Prostate gland (tissue), 2 donors: ENCODE results near the gene BEX1.

Experiments used
- POLR2AphosphoS5 ChIP-seq: sonication (generic); formaldehyde crosslinking; IDR thresholded peaks from one replicate; pipeline ENCODE4 v1.6.1; 2017; ENCODE audit warnings: antibody characterized with exemption
- TF ChIP-seq, protein P1 (sequence below), 4 experiments: fragments of 200-600 bp in 2 of 4; fragments of 450-650 bp in 2 of 4; sonication (generic) in 2 of 4; IDR thresholded peaks; 1 replicate in 3 of 4; 2 replicates in 1 of 4; pipeline ENCODE4 v1.5.1; 2016 to 2019; ENCODE audit warnings: antibody characterized with exemption in 4 of 4, mild to moderate bottlenecking in 2 of 4, moderate library complexity in 2 of 4

DNA sequence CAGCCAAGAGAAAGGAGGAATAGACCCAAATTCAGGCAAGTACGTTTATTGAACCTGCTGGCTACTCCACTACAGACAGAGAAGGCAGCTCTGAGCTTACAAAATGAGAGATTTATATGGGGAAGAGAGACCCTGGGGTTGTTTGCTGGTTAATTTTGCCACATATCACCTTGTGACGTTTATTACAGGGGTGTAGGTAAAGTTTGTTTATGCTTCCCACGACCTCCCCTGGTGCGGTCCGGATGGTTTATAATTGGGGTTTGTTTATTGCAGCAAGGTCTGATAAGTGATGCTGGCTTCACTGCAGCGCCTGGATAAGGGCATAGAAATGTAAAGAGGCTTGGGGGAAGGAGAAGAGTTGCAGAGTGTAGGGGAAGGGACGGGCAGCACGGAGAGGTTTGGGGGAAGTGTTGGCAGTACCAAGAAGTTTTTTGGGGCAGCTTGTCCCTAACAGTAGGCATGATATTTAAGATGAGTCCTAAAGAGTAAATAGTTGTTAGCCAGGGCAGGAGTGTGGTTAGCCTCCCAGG, 12.6 kb downstream of the BEX1 start:
- TF ChIP-seq, protein P1, sequence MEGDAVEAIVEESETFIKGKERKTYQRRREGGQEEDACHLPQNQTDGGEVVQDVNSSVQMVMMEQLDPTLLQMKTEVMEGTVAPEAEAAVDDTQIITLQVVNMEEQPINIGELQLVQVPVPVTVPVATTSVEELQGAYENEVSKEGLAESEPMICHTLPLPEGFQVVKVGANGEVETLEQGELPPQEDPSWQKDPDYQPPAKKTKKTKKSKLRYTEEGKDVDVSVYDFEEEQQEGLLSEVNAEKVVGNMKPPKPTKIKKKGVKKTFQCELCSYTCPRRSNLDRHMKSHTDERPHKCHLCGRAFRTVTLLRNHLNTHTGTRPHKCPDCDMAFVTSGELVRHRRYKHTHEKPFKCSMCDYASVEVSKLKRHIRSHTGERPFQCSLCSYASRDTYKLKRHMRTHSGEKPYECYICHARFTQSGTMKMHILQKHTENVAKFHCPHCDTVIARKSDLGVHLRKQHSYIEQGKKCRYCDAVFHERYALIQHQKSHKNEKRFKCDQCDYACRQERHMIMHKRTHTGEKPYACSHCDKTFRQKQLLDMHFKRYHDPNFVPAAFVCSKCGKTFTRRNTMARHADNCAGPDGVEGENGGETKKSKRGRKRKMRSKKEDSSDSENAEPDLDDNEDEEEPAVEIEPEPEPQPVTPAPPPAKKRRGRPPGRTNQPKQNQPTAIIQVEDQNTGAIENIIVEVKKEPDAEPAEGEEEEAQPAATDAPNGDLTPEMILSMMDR (IDR thresholded peaks at IDR 0.05), result no peak
- no peak for TF ChIP-seq POLR2AphosphoS5
